NCI-H1694 (cell line): ENCODE data around the gene MYEOV.

Experiments used
- DNase-seq: peaks from one replicate; lab custom pipeline; 2025; lab: John Stamatoyannopoulos, UW

Gene MYEOV

GRCh38 chr11:69319255-69320106 lies 25.5 kb downstream of the MYEOV start:
- DNase-seq, result no peak

GRCh38 chr11:69320326-69320725 lies 26.4 kb downstream of the MYEOV start:
- no peak for DNase-seq

- DNase-seq, result no peak
These were observed 27.1 kb downstream of the MYEOV start for GRCh38 chr11:69320756-69321741.

GRCh38 chr11:69321877-69322361 lies 28.0 kb downstream of the MYEOV start:
- DNase-seq, result no peak

GRCh38 chr11:69325446-69325845 lies 31.5 kb downstream of the MYEOV start:
- DNase-seq, result no peak

- no peak for DNase-seq
These were observed 32.8 kb downstream of the MYEOV start for GRCh38 chr11:69326622-69327219.

GRCh38 chr11:69327741-69328191 lies 33.8 kb downstream of the MYEOV start:
- no peak for DNase-seq

GRCh38 chr11:69328231-69328630 lies 34.3 kb downstream of the MYEOV start:
- no peak for DNase-seq

- DNase-seq, result no peak
These were observed 35.6 kb downstream of the MYEOV start for GRCh38 chr11:69329581-69329980.

GRCh38 chr11:69330330-69330729 lies 36.4 kb downstream of the MYEOV start:
- DNase-seq, result no peak

- no peak for DNase-seq
These were observed 39.3 kb downstream of the MYEOV start for GRCh38 chr11:69333149-69333710.

- DNase-seq, result no peak
These were observed 39.9 kb downstream of the MYEOV start for GRCh38 chr11:69333879-69334278.

- no peak for DNase-seq
These were observed 41.2 kb downstream of the MYEOV start for GRCh38 chr11:69335007-69335780.

- no peak for DNase-seq
These were observed 41.9 kb downstream of the MYEOV start for GRCh38 chr11:69335781-69336405.

GRCh38 chr11:69337211-69337721 lies 43.3 kb downstream of the MYEOV start:
- no peak for DNase-seq

- DNase-seq, result no peak
These were observed 45.2 kb downstream of the MYEOV start for GRCh38 chr11:69339041-69339733.

- no peak for DNase-seq
These were observed 46.1 kb downstream of the MYEOV start for GRCh38 chr11:69339983-69340565.

GRCh38 chr11:69342588-69343330 lies 48.8 kb downstream of the MYEOV start:
- DNase-seq, result no peak
